IMR-90 (cell line): ENCODE data around the gene KRTAP5-1.

Experiments used
- BHLHE40 ChIP-seq: fragments of 150-350 bp; IDR thresholded peaks from 2 replicates; pipeline ENCODE4 v1.6.1; 2016; ENCODE audit warnings: mild to moderate bottlenecking, low read depth, low read length
- CEBPB ChIP-seq: IDR thresholded peaks from 2 replicates; pipeline ENCODE4 v1.6.1; 2012; ENCODE audit warnings: low read depth, low read length, improper control_type of control experiment
- CHD1 ChIP-seq: IDR thresholded peaks from 2 replicates; pipeline ENCODE4 v1.6.1; 2012; ENCODE audit warnings: low read depth, low read length, improper control_type of control experiment
- FOS ChIP-seq: fragments of 150-350 bp; IDR thresholded peaks from 2 replicates; pipeline ENCODE4 v1.6.1; 2016; ENCODE audit warnings: low read depth, low read length
- MAFK ChIP-seq: IDR thresholded peaks from 2 replicates; pipeline ENCODE4 v1.6.1; 2012; ENCODE audit warnings: low read depth, low read length, improper control_type of control experiment
- MAZ ChIP-seq: IDR thresholded peaks from 2 replicates; pipeline ENCODE4 v1.6.1; 2012; ENCODE audit warnings: low read depth, mild to moderate bottlenecking, low read length, improper control_type of control experiment, moderate library complexity, borderline replicate concordance
- MXI1 ChIP-seq: IDR thresholded peaks from 2 replicates; pipeline ENCODE4 v1.6.1; 2012; ENCODE audit warnings: low read depth, mild to moderate bottlenecking, low read length, moderate library complexity, borderline replicate concordance
- POLR2A ChIP-seq: IDR thresholded peaks from 2 replicates; pipeline ENCODE4 v1.6.1; 2012; ENCODE audit warnings: mild to moderate bottlenecking, low read depth, low read length
- RAD21 ChIP-seq: IDR thresholded peaks from 2 replicates; pipeline ENCODE4 v1.6.1; 2012; ENCODE audit warnings: low read length, improper control_type of control experiment
- RCOR1 ChIP-seq: IDR thresholded peaks from 2 replicates; pipeline ENCODE4 v1.6.1; 2012; ENCODE audit warnings: mild to moderate bottlenecking, low read length, improper control_type of control experiment; ENCODE audit not compliant: insufficient replicate concordance
- RFX5 ChIP-seq: IDR thresholded peaks from 2 replicates; pipeline ENCODE4 v1.8.0; 2012; ENCODE audit warnings: low read depth, mild to moderate bottlenecking, low read length, moderate library complexity
- SMC3 ChIP-seq: fragments of 150-350 bp; IDR thresholded peaks from 2 replicates; pipeline ENCODE4 v1.6.1; 2016; ENCODE audit warnings: low read depth, mild to moderate bottlenecking, antibody characterized with exemption, low read length, moderate library complexity
- TF ChIP-seq, protein P1 (sequence below): conservative IDR thresholded peaks from 2 replicates; pipeline ENCODE4 v1.5.1; 2012; ENCODE audit warnings: mild to moderate bottlenecking, low read depth, low read length, improper control_type of control experiment
- TF ChIP-seq, protein P2 (sequence below): fragments of 150-350 bp; IDR thresholded peaks from 2 replicates; pipeline ENCODE4 v1.6.1; 2016; ENCODE audit warnings: low read depth, mild to moderate bottlenecking, low read length, moderate library complexity, borderline replicate concordance

DNA sequence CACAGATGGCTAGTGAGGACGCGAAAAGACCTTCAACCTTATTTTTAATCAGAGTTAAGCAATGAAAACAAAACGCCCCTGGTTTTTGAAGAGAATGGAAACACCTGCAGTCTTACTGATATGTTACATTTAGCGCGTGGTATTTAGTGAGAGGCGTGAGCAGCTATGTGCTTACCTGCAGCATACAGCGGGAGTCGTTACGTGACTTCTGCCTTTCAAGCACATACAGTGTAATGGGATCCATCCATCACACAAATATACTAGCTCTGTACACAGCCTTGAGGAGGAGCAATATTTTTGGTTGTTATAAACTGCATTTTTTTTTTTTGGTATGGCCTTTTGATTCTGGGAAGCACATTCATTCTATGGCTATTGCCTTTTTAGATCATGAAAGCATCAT, 7.5 kb upstream of the KRTAP5-1 start:
- TF ChIP-seq POLR2A (no peak), BHLHE40 (no peak), RAD21 (no peak), MAZ (no peak), MXI1 (no peak), SMC3 (no peak), RCOR1 (no peak), MAFK (no peak), FOS (no peak), CHD1 (no peak), RFX5 (no peak), CEBPB (no peak)
- TF ChIP-seq, protein P1, sequence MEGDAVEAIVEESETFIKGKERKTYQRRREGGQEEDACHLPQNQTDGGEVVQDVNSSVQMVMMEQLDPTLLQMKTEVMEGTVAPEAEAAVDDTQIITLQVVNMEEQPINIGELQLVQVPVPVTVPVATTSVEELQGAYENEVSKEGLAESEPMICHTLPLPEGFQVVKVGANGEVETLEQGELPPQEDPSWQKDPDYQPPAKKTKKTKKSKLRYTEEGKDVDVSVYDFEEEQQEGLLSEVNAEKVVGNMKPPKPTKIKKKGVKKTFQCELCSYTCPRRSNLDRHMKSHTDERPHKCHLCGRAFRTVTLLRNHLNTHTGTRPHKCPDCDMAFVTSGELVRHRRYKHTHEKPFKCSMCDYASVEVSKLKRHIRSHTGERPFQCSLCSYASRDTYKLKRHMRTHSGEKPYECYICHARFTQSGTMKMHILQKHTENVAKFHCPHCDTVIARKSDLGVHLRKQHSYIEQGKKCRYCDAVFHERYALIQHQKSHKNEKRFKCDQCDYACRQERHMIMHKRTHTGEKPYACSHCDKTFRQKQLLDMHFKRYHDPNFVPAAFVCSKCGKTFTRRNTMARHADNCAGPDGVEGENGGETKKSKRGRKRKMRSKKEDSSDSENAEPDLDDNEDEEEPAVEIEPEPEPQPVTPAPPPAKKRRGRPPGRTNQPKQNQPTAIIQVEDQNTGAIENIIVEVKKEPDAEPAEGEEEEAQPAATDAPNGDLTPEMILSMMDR: no peak
- TF ChIP-seq, protein P2, sequence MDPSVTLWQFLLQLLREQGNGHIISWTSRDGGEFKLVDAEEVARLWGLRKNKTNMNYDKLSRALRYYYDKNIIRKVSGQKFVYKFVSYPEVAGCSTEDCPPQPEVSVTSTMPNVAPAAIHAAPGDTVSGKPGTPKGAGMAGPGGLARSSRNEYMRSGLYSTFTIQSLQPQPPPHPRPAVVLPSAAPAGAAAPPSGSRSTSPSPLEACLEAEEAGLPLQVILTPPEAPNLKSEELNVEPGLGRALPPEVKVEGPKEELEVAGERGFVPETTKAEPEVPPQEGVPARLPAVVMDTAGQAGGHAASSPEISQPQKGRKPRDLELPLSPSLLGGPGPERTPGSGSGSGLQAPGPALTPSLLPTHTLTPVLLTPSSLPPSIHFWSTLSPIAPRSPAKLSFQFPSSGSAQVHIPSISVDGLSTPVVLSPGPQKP: no peak
